ENCODE results near the gene GABRA5. TPM values are rescaled to one million over a fixed set of nuclear protein-coding genes. Genes with fewer than 3 reads are reported as not detected.

Gene GABRA5
- total and polyA plus RNA-seq, 2 experiments from 2014 or later = 0.10 TPM; not detected in 1

DNA sequence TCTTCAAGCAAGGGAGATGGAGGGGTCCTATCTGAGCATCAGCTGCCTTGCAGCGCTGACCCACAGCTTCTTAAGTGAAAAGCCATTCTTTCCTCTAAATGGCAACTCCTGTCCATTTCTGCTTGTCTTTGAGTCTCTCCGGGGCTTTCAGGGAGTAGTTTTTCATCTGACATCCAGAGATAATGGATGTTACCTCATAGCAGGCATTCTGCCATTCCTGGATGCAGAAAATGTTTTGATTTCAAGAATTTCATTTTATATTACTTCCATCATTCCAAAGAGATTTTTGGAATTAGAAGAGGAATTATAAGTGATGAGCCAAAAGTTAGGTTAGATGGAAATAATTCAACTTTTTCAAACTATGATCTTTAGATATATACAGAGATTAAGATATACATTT lies 59.2 kb downstream of the GABRA5 start:
- H4K20me1 ChIP-seq (ENCODE audit: insufficient read depth, poor library complexity, severe bottlenecking) = no peaks in the 10 kb centered on the region
- no peak overlapping the region for H3K27ac ChIP-seq
- no peak for DNase-seq (ENCODE audit: low spot score)
- H3K4me1 ChIP-seq (ENCODE audit: insufficient read depth) = no peaks in the 10 kb centered on the region
- TF ChIP-seq EZH2 (IDR thresholded peaks at IDR 0.05; ENCODE audit: borderline replicate concordance) (no peak), EZH2phosphoT487 (IDR thresholded peaks at IDR 0.05; ENCODE audit: low read depth, severe bottlenecking, unreplicated experiment) (no peak)
- TF ChIP-seq, protein P1, sequence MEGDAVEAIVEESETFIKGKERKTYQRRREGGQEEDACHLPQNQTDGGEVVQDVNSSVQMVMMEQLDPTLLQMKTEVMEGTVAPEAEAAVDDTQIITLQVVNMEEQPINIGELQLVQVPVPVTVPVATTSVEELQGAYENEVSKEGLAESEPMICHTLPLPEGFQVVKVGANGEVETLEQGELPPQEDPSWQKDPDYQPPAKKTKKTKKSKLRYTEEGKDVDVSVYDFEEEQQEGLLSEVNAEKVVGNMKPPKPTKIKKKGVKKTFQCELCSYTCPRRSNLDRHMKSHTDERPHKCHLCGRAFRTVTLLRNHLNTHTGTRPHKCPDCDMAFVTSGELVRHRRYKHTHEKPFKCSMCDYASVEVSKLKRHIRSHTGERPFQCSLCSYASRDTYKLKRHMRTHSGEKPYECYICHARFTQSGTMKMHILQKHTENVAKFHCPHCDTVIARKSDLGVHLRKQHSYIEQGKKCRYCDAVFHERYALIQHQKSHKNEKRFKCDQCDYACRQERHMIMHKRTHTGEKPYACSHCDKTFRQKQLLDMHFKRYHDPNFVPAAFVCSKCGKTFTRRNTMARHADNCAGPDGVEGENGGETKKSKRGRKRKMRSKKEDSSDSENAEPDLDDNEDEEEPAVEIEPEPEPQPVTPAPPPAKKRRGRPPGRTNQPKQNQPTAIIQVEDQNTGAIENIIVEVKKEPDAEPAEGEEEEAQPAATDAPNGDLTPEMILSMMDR (IDR thresholded peaks at IDR 0.05; ENCODE audit: poor library complexity) = no peak
- 84% methylated on average over 2 of the region's 2 CpGs for WGBS (ENCODE audit: low lambda C conversion rate, missing lambda C conversion rate)
- no peaks in the 10 kb centered on the region for H3K27me3 ChIP-seq
- no peaks in the 10 kb centered on the region for H3K9me2 ChIP-seq (replicated peaks; ENCODE audit: insufficient read depth)
- no peak overlapping the region for H3K4me2 ChIP-seq
- no peaks in the 10 kb centered on the region for H3K79me2 ChIP-seq
- H3K36me3 ChIP-seq (replicated peaks; ENCODE audit: insufficient read depth, low read depth) = no peaks in the 10 kb centered on the region
- no peak overlapping the region for H2AFZ ChIP-seq
- no peak overlapping the region for H3K4me3 ChIP-seq
- no peaks in the 10 kb centered on the region for H3K9me3 ChIP-seq (ENCODE audit: low read depth)

DNA sequence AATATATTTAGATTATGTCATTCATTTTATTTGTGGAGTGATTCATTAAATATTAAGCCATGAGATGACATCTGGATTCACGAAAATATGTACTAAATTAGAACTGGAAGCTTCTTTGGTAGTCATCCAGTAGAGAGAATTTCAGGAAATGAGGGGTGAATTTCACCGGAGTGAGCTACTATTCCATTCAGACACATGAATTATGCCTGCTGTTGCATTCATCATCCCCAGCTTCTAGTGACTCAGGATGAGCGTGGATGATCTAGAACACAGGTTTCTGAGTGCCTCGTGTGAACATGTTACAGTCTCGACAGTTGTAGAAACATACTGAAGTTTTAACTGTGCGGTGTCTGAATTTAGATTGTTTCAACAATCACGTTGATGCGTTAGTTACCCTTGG lies 61.2 kb downstream of the GABRA5 start:
- no peak for DNase-seq (ENCODE audit: low spot score)
- no peak overlapping the region for H3K4me3 ChIP-seq
- H3K36me3 ChIP-seq (replicated peaks; ENCODE audit: insufficient read depth, low read depth) = no peaks in the 10 kb centered on the region
- H4K20me1 ChIP-seq (ENCODE audit: insufficient read depth, poor library complexity, severe bottlenecking) = no peaks in the 10 kb centered on the region
- no peaks in the 10 kb centered on the region for H3K27me3 ChIP-seq
- 80% methylated on average over 8 of the region's 8 CpGs for WGBS (ENCODE audit: low lambda C conversion rate, missing lambda C conversion rate)
- H3K4me1 ChIP-seq (ENCODE audit: insufficient read depth) = no peaks in the 10 kb centered on the region
- H3K79me2 ChIP-seq = no peaks in the 10 kb centered on the region
- H3K9me2 ChIP-seq (replicated peaks; ENCODE audit: insufficient read depth) = no peaks in the 10 kb centered on the region
- TF ChIP-seq EZH2phosphoT487 (IDR thresholded peaks at IDR 0.05; ENCODE audit: low read depth, severe bottlenecking, unreplicated experiment) = no peak
- TF ChIP-seq EZH2 (IDR thresholded peaks at IDR 0.05; ENCODE audit: borderline replicate concordance) = no peak
- TF ChIP-seq, protein P1 (IDR thresholded peaks at IDR 0.05; ENCODE audit: poor library complexity) = no peak
- no peak overlapping the region for H2AFZ ChIP-seq
- no peak overlapping the region for H3K27ac ChIP-seq
- no peaks in the 10 kb centered on the region for H3K9me3 ChIP-seq (ENCODE audit: low read depth)
- H3K4me2 ChIP-seq = no peak overlapping the region

DNA sequence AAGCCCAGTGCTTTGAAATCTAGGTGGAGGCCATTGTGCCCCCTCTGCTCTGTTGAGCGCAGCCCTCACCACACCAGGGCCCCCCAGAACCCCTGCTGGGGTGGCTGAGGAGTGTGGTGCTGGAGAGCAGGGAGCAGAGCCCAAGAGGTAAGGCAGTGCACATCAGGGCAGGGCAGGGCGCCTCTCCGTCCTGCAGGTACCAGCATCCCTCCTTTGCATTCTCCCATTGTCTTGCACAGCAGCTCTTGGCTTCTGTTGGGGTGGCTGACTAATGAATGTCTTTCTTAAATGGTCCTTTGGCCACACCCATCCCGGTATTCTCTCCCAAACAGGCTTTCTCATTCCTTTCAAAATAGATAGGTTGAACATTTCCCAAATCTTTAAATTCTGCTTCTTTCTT lies 62.7 kb downstream of the GABRA5 start:
- H4K20me1 ChIP-seq (ENCODE audit: insufficient read depth, poor library complexity, severe bottlenecking) = no peaks in the 10 kb centered on the region
- H3K9me2 ChIP-seq (replicated peaks; ENCODE audit: insufficient read depth) = no peaks in the 10 kb centered on the region
- H3K27me3 ChIP-seq = no peaks in the 10 kb centered on the region
- no peaks in the 10 kb centered on the region for H3K4me1 ChIP-seq (ENCODE audit: insufficient read depth)
- WGBS (ENCODE audit: low lambda C conversion rate, missing lambda C conversion rate) = 89% methylated on average over 4 of the region's 4 CpGs
- no peak for DNase-seq (ENCODE audit: low spot score)
- H3K4me3 ChIP-seq = no peak overlapping the region
- no peak overlapping the region for H3K27ac ChIP-seq
- no peaks in the 10 kb centered on the region for H3K9me3 ChIP-seq (ENCODE audit: low read depth)
- TF ChIP-seq EZH2phosphoT487 (IDR thresholded peaks at IDR 0.05; ENCODE audit: low read depth, severe bottlenecking, unreplicated experiment) (no peak), EZH2 (IDR thresholded peaks at IDR 0.05; ENCODE audit: borderline replicate concordance) (no peak)
- TF ChIP-seq, protein P1 (IDR thresholded peaks at IDR 0.05; ENCODE audit: poor library complexity) = no peak
- H3K36me3 ChIP-seq (replicated peaks; ENCODE audit: insufficient read depth, low read depth) = no peaks in the 10 kb centered on the region
- H3K79me2 ChIP-seq = no peaks in the 10 kb centered on the region
- H3K4me2 ChIP-seq = no peak overlapping the region
- no peak overlapping the region for H2AFZ ChIP-seq

DNA sequence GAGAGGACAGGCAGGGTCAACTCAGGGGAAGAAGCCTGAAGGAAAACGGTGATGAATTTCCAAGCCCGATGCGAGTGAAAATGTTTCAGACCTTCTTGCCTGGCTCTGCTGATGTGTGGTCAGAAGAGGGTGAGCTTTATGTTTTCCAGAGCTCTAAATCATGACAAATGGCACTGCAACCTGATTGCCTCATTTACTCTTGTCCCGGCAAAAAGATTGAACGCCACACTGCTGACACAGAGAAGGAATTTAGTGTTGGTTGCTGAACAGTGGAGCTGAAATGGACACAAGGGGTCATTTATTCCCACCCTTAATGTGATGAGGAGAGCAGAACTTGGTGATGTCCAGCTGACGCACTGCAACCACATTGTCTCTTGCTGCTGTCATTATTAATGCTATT lies 68.0 kb downstream of the GABRA5 start:
- Histone ChIP-seq H3K9me3 (ENCODE audit: low read depth) (no peaks in the 10 kb centered on the region), H3K27me3 (no peaks in the 10 kb centered on the region), H3K4me3 (no peak overlapping the region), H3K4me2 (no peak overlapping the region), H3K9me2 (replicated peaks; ENCODE audit: insufficient read depth) (no peaks in the 10 kb centered on the region), H4K20me1 (ENCODE audit: insufficient read depth, poor library complexity, severe bottlenecking) (no peaks in the 10 kb centered on the region), H3K79me2 (no peaks in the 10 kb centered on the region), H3K36me3 (replicated peaks; ENCODE audit: insufficient read depth, low read depth) (no peaks in the 10 kb centered on the region), H3K4me1 (ENCODE audit: insufficient read depth) (no peaks in the 10 kb centered on the region), H2AFZ (no peak overlapping the region), H3K27ac (no peak overlapping the region)
- WGBS (ENCODE audit: low lambda C conversion rate, missing lambda C conversion rate) = 86% methylated on average over 6 of the region's 6 CpGs
- DNase-seq (ENCODE audit: low spot score) = no peak
- TF ChIP-seq EZH2 (IDR thresholded peaks at IDR 0.05; ENCODE audit: borderline replicate concordance) = no peak
- TF ChIP-seq, protein P1 (IDR thresholded peaks at IDR 0.05; ENCODE audit: poor library complexity) = no peak
- TF ChIP-seq EZH2phosphoT487 (IDR thresholded peaks at IDR 0.05; ENCODE audit: low read depth, severe bottlenecking, unreplicated experiment) = no peak

Measured in hepatocyte (in vitro differentiated cells).